Neural progenitor cell (in vitro differentiated cells): ENCODE measurements around the gene ADAMTSL5.

Experiments
- CTCF ChIP-seq: fragments of 200-600 bp; sonication (generic); IDR thresholded peaks from 2 replicates; pipeline ENCODE4 v1.5.1; 2017; ENCODE audit warnings: antibody characterized with exemption, mild to moderate bottlenecking
- EZH2 ChIP-seq: fragments of 200-600 bp; sonication (generic); IDR thresholded peaks from 2 replicates; pipeline ENCODE4 v1.6.1; 2017; ENCODE audit warnings: antibody characterized with exemption, mild to moderate bottlenecking, moderate library complexity
- EZH2phosphoT487 ChIP-seq: fragments of 200-600 bp; sonication (generic); IDR thresholded peaks from 2 replicates; pipeline ENCODE4 v1.6.1; 2017; ENCODE audit warnings: antibody characterized with exemption

GRCh38 chr19:1510807-1511206, 2.0 kb downstream of the ADAMTSL5 start:
- no peak for TF ChIP-seq CTCF
- no peak for TF ChIP-seq EZH2
- no peak for TF ChIP-seq EZH2phosphoT487
